HG03103 (cell line): ENCODE measurements around the gene APPL1.

Source experiments
- ATAC-seq: cut with Tn5 transposase; IDR thresholded peaks from one replicate; pipeline ENCODE4 v1.9.1; 2021; ENCODE audit warnings: low read depth; ENCODE audit not compliant: unreplicated experiment

The APPL1 gene, protein sequence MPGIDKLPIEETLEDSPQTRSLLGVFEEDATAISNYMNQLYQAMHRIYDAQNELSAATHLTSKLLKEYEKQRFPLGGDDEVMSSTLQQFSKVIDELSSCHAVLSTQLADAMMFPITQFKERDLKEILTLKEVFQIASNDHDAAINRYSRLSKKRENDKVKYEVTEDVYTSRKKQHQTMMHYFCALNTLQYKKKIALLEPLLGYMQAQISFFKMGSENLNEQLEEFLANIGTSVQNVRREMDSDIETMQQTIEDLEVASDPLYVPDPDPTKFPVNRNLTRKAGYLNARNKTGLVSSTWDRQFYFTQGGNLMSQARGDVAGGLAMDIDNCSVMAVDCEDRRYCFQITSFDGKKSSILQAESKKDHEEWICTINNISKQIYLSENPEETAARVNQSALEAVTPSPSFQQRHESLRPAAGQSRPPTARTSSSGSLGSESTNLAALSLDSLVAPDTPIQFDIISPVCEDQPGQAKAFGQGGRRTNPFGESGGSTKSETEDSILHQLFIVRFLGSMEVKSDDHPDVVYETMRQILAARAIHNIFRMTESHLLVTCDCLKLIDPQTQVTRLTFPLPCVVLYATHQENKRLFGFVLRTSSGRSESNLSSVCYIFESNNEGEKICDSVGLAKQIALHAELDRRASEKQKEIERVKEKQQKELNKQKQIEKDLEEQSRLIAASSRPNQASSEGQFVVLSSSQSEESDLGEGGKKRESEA

DNA sequence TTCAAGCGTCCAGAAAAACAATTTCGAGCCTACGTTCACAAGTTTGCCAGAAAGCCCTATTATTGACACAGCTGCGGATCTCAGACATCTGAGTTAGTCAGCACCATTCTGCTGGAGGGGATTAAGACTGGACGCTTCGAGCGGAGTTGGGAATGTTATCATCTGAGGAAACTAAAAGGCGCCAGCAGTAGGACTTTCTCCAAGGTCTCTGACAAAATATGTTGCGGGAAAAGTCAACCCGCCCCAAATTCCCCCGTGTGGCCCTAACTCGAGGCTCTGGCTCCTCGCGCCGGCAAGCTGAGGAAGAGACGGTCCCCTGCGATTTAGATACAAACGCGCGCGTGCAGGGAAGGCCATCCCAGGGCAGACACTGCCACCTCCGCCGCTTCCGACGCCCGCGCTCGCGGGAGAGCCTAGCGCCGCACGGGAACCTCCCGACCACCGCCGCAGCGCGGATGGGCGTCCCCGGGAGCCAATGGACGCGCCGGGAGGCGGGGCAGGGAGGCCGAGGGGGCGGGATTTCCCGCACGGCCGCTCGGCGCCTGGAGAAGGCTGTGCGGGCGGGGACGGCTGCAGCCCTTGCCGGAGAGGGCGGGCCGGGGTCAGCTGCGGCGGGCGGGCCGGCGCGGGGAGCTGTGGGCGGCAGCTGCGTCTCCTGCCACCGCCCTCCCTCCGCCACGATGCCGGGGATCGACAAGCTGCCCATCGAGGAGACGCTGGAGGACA is at the start of gene APPL1:
TSS of gene APPL1 (plus strand) at position 526 of the 726 bp plus-strand sequence. CDS start at position 681, 155 bp downstream.
- ATAC-seq: peak; percentile 83

- no peak for ATAC-seq
These were observed 47.7 kb upstream of the APPL1 start for GRCh38 chr3:57179580-57180410.

GRCh38 chr3:57184526-57184925 is 43.0 kb upstream of the APPL1 start:
- ATAC-seq: no peak

DNA sequence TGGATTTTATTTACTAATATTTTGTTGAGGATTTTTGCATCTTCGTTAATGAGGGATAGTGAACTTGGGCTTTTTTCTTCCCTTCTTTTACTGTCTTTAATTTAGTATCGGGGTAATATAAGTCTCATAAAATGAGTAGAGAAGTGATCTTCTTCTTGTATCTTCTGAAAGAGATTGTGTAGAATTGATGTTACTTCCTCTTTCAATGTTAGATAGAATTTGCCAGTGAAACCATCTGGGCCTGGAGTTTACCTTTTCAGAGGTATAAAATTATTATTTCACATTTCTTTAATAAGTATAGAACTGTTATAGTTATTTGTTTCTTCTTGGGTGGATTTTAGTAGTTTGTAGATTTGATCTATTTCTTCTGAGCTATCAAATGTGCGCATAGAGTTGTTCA is 35.5 kb upstream of the APPL1 start:
- no peak for ATAC-seq

GRCh38 chr3:57194641-57195040 is 32.9 kb upstream of the APPL1 start:
- ATAC-seq: no peak

GRCh38 chr3:57199895-57200297 is 27.6 kb upstream of the APPL1 start, which contains the start of gene HESX1:
Gene HESX1, minus strand, starts transcription at chr3:57199978. Its CDS starts 60 bp downstream, at chr3:57199918.
- ATAC-seq: no peak

- ATAC-seq: no peak
These were observed 21.1 kb upstream of the APPL1 start for GRCh38 chr3:57206423-57206822.

- ATAC-seq: no peak
These were observed 5.6 kb upstream of the APPL1 start for GRCh38 chr3:57221883-57222282.

GRCh38 chr3:57224856-57225255 is 2.7 kb upstream of the APPL1 start:
- no peak for ATAC-seq

DNA sequence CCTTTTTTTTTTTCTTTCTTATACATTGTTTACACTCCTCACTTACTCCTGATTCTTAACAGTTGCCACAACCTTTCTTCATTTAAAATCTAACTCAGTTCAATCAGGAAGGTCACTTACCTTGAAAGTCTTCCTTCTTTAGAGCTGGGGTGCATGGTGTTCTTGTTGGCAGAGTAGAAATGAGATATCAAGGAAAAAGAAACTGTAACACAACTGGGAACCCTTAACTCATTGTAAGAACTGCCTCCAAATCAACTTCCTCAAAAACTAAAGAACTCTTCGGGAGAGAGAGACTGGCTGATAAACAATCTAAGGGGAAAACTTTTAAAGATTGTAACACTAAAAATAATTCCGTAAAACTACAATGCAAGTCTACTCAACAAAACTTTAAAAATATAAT is 1.4 kb upstream of the APPL1 start:
- no peak for ATAC-seq

GRCh38 chr3:57227930-57228751 is 612 bp downstream of the APPL1 start:
- peak; percentile 28 for ATAC-seq

- ATAC-seq: no peak
These were observed 2.5 kb downstream of the APPL1 start for GRCh38 chr3:57230006-57230405.

DNA sequence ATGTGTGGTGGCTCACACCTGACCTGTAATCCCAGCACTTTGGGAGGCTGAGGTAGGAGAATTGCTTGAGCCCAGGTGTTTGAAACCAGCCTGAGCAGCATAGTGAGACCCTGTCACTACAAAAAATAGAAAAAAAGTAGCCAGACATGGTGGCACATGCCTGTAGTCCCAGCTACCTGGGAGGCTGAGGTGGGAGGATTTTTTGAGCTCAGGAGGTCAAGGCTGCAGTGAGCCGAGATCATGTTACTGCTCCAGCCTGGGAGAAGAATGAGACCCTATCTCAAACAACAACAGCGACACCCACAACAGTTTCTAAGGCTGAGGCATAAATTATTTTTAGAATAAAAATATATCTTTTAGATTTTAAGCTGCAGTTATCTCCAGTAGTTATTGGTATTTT is 6.3 kb downstream of the APPL1 start:
- ATAC-seq: no peak

DNA sequence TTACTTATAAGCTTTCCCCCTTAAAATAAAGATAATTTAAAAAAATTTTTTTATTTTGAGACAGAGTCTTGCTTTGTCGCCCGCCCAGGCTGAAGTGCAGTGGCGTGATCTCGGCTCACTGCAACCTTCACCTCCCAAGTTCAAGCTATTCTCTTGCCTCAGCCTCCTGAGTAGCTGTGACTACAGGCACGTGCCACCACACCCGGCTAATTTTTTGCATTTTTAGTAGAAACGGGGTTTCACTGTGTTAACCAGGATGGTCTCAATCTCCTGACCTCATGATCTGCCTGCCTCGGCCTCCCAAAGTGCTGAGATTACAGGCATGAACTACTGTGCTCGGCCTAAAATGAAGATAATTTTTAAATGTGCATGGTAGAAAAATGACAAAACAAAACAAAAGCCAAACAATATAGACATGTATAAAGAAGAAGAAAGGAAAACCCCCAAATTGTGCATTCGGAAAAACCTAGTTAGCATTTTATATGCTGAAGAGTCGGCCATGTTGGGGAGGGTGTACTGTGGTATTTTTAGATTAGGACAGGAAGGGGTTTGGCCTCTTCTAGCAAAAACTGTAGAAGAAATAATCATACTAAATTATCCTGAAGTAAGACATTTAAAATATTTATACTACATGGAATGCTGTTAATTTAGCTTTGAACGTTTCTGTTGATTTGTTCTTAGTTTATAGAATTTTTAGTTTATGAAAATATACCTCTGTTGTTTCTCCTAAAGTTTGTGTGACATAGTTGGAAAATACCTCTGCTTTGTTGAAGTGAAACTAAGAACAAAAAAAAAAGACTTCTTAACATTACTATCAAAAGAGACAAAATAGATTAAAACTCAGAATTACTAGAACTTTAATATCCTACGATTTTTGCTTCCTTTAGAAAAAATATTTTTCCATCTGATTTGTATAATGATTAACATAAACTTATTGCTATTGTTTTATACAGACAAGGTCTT is 7.4 kb downstream of the APPL1 start:
- ATAC-seq: peak; percentile 51

- no peak for ATAC-seq
These were observed 17.4 kb downstream of the APPL1 start for GRCh38 chr3:57244946-57245345.

GRCh38 chr3:57252404-57252803 is 24.9 kb downstream of the APPL1 start:
- ATAC-seq: no peak

DNA sequence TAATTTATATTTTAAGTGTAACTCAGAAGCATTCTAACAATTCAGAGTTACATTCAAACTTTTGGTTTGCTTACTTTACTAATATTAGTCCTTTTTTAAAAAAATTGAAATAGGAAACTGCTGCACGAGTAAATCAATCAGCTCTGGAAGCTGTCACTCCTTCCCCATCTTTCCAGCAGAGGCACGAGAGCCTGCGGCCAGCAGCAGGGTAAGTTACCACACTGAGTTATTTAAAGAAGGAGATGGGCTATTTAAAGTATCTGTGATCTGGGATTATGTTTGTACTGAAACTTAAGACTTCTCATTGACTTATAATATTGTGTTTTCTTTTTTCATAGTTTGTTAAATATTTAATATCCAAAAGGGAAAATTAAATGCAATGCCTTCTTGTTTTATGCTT is 29.3 kb downstream of the APPL1 start:
- ATAC-seq: no peak

DNA sequence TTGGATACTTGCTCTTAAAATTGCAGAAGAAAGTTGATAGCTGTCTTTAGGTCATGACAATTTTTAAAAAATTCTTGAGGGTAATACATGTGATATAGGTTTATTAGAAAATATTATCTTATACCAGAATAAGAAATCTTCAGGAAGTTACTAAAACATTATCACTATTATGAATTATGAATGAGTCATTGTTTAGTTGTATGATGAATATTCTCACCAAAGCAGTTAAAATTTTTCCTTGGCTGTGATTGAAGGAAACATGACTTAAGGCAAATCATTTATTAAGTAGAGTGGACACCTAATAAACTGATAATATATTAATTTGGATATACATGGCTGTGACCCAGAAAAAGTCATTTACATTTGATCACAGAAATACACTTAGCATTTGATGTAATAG is 30.1 kb downstream of the APPL1 start:
- no peak for ATAC-seq
